ENCODE data around the gene PPP1R1A.

PPP1R1A gene

GRCh38 chr12:54588110-54588889 is at the start of gene PPP1R1A:
Gene PPP1R1A, minus strand, starts transcription at chr12:54588659. Its CDS starts 171 bp downstream, at chr12:54588488.
- no peak for DNase-seq

GRCh38 chr12:54634795-54635194 is 46.3 kb upstream of the PPP1R1A start, which contains the start of gene LACRT:
Gene LACRT, minus strand, starts transcription at chr12:54634895. Its CDS starts 54 bp downstream, at chr12:54634841.
- no peak for DNase-seq

- DNase-seq: no peak
Measured at GRCh38 chr12:54631988-54632728, 43.7 kb upstream of the PPP1R1A start.

GRCh38 chr12:54631551-54631950 is 43.1 kb upstream of the PPP1R1A start:
- DNase-seq: no peak

- DNase-seq: no peak
Measured at GRCh38 chr12:54629925-54630324, 41.5 kb upstream of the PPP1R1A start.

- DNase-seq: no peak
Measured at GRCh38 chr12:54628186-54628846, 39.9 kb upstream of the PPP1R1A start.

- no peak for DNase-seq
Measured at GRCh38 chr12:54627304-54627703, 38.8 kb upstream of the PPP1R1A start.

- no peak for DNase-seq
Measured at GRCh38 chr12:54625598-54625997, 37.1 kb upstream of the PPP1R1A start.

GRCh38 chr12:54624315-54625279 is 36.1 kb upstream of the PPP1R1A start:
- DNase-seq: no peak

GRCh38 chr12:54622463-54623183 is 34.2 kb upstream of the PPP1R1A start:
- no peak for DNase-seq

GRCh38 chr12:54616933-54617680 is 28.6 kb upstream of the PPP1R1A start:
- DNase-seq: no peak

- no peak for DNase-seq
Measured at GRCh38 chr12:54612225-54612750, 23.8 kb upstream of the PPP1R1A start.

GRCh38 chr12:54611715-54612149 is 23.3 kb upstream of the PPP1R1A start:
- no peak for DNase-seq

GRCh38 chr12:54608769-54609168 is 20.3 kb upstream of the PPP1R1A start:
- DNase-seq: no peak

GRCh38 chr12:54608156-54608555 is 19.7 kb upstream of the PPP1R1A start:
- no peak for DNase-seq

GRCh38 chr12:54606556-54606955 is 18.1 kb upstream of the PPP1R1A start:
- DNase-seq: no peak

- DNase-seq: no peak
Measured at GRCh38 chr12:54605138-54605970, 16.9 kb upstream of the PPP1R1A start.

- DNase-seq: no peak
Measured at GRCh38 chr12:54604436-54604835, 16.0 kb upstream of the PPP1R1A start.

- DNase-seq: no peak
Measured at GRCh38 chr12:54603872-54604271, 15.4 kb upstream of the PPP1R1A start.

Measured in NCI-H1930 (cell line).